ENCODE results near the gene MISP. TPM values are rescaled to one million over a fixed set of nuclear protein-coding genes. Genes with fewer than 3 reads are reported as not detected.

The MISP gene
- polyA plus RNA-seq, 12 donors, result 0.07 to 36.0 (median 0.12) TPM; not detected in 2

- no peak for DNase-seq
Measured at GRCh38 chr19:808423-808775, 57.5 kb downstream of the MISP start.

GRCh38 chr19:810077-810855, 59.4 kb downstream of the MISP start:
- no peak for DNase-seq

- DNase-seq, result no peak
Measured at GRCh38 chr19:810883-811489, 60.1 kb downstream of the MISP start.

- no peak for DNase-seq
Measured at GRCh38 chr19:811506-812048, 60.7 kb downstream of the MISP start.

- no peak for DNase-seq
Measured at GRCh38 chr19:812049-812746, 61.3 kb downstream of the MISP start.

- DNase-seq, result no peak
Measured at GRCh38 chr19:812747-813218, 61.9 kb downstream of the MISP start.

- DNase-seq, result no peak
Measured at GRCh38 chr19:813219-814151, 62.6 kb downstream of the MISP start.

Other genes with a start within 250 kb of the MISP start
- 10 to 100 TPM in 1 of 12 donors, 1 to 10 TPM in 10, not detected in 1; 2.8 to 26.4 (median 4.6) TPM for gene TPGS1, start 243.6 kb upstream of the MISP start, polyA plus RNA-seq (ENCODE audit: insufficient read length in 12 of 12)
- gene CDC34, start 219.4 kb upstream of the MISP start, polyA plus RNA-seq (ENCODE audit: insufficient read length in 12 of 12), result 100 to 1,000 TPM in 1 of 12 donors, 10 to 100 TPM in 10, not detected in 1; 48.4 to 140 (median 61.1) TPM
- under 1 TPM in 7 of 12 donors, not detected in 5; 0.20 to 0.72 (median 0.26) TPM for gene GZMM, start 207.1 kb upstream of the MISP start, polyA plus RNA-seq (ENCODE audit: insufficient read length in 12 of 12)
- 100 to 1,000 TPM in 11 of 12 donors, not detected in 1; 109 to 224 (median 171) TPM for gene BSG, start 178.5 kb upstream of the MISP start, polyA plus RNA-seq (ENCODE audit: insufficient read length in 12 of 12)
- under 1 TPM in 10 of 12 donors, not detected in 2; 0.13 to 0.61 (median 0.31) TPM for gene HCN2, start 161.2 kb upstream of the MISP start, polyA plus RNA-seq (ENCODE audit: insufficient read length in 12 of 12)
- gene POLRMT, start 117.6 kb upstream of the MISP start, polyA plus RNA-seq (ENCODE audit: insufficient read length in 12 of 12), result 10 to 100 TPM in 11 of 12 donors, not detected in 1; 23.7 to 58.0 (median 29.2) TPM
- under 1 TPM in 4 of 12 donors, not detected in 8; 0.09 to 0.21 (median 0.16) TPM for gene FGF22, start 111.2 kb upstream of the MISP start, polyA plus RNA-seq (ENCODE audit: insufficient read length in 12 of 12)
- gene RNF126, start 87.9 kb upstream of the MISP start, polyA plus RNA-seq (ENCODE audit: insufficient read length in 12 of 12), result 10 to 100 TPM in 11 of 12 donors, not detected in 1; 17.8 to 52.8 (median 19.0) TPM
- 10 to 100 TPM in 11 of 12 donors, not detected in 1; 11.0 to 25.9 (median 12.2) TPM for gene FSTL3, start 74.7 kb upstream of the MISP start, polyA plus RNA-seq (ENCODE audit: insufficient read length in 12 of 12)
- 1 to 10 TPM in 1 of 12 donors, under 1 TPM in 5, not detected in 6; 0.15 to 1.2 (median 0.19) TPM for gene PRSS57, start 55.7 kb upstream of the MISP start, polyA plus RNA-seq (ENCODE audit: insufficient read length in 12 of 12)
- gene PALM, start 42.2 kb upstream of the MISP start, polyA plus RNA-seq (ENCODE audit: insufficient read length in 12 of 12), result 10 to 100 TPM in 11 of 12 donors, not detected in 1; 17.2 to 80.5 (median 33.1) TPM
- gene PTBP1, start 46.3 kb downstream of the MISP start, polyA plus RNA-seq (ENCODE audit: insufficient read length in 12 of 12), result 100 to 1,000 TPM in 11 of 12 donors, not detected in 1; 116 to 245 (median 136) TPM
- gene PLPPR3, start 70.8 kb downstream of the MISP start, polyA plus RNA-seq (ENCODE audit: insufficient read length in 12 of 12), result 1 to 10 TPM in 3 of 12 donors, under 1 TPM in 7, not detected in 2; 0.12 to 2.7 (median 0.46) TPM
- gene AZU1, start 76.7 kb downstream of the MISP start, polyA plus RNA-seq (ENCODE audit: insufficient read length in 12 of 12), result 1 to 10 TPM in 5 of 12 donors, under 1 TPM in 5, not detected in 2; 0.42 to 8.7 (median 0.90) TPM
- 10 to 100 TPM in 1 of 12 donors, 1 to 10 TPM in 7, under 1 TPM in 2, not detected in 2; 0.66 to 12.0 (median 1.3) TPM for gene PRTN3, start 89.9 kb downstream of the MISP start, polyA plus RNA-seq (ENCODE audit: insufficient read length in 12 of 12)
- gene ELANE, start 101.2 kb downstream of the MISP start, polyA plus RNA-seq (ENCODE audit: insufficient read length in 12 of 12), result 1 to 10 TPM in 2 of 12 donors, under 1 TPM in 5, not detected in 5; 0.21 to 1.2 (median 0.33) TPM
- 10 to 100 TPM in 1 of 12 donors, 1 to 10 TPM in 9, under 1 TPM in 1, not detected in 1; 0.98 to 20.8 (median 1.6) TPM for gene CFD, start 108.6 kb downstream of the MISP start, polyA plus RNA-seq (ENCODE audit: insufficient read length in 12 of 12)
- gene MED16, start 142.1 kb downstream of the MISP start, polyA plus RNA-seq (ENCODE audit: insufficient read length in 12 of 12), result 1,000 to 10,000 TPM in 1 of 12 donors, 10 to 100 TPM in 11; 26.2 to 1,072 (median 32.9) TPM
- not detected for gene RNU6-9, start 142.4 kb downstream of the MISP start, polyA plus RNA-seq (ENCODE audit: insufficient read length in 12 of 12)
- gene R3HDM4, start 162.1 kb downstream of the MISP start, polyA plus RNA-seq (ENCODE audit: insufficient read length in 12 of 12), result 10 to 100 TPM in 11 of 12 donors, not detected in 1; 21.0 to 60.9 (median 27.3) TPM
- not detected for gene KISS1R, start 166.2 kb downstream of the MISP start, polyA plus RNA-seq (ENCODE audit: insufficient read length in 12 of 12)
- 100 to 1,000 TPM in 1 of 12 donors, 10 to 100 TPM in 6, 1 to 10 TPM in 5; 7.5 to 100 (median 10.3) TPM for gene ARID3A, start 174.9 kb downstream of the MISP start, polyA plus RNA-seq (ENCODE audit: insufficient read length in 12 of 12)
- 10 to 100 TPM in 11 of 12 donors, not detected in 1; 18.9 to 38.0 (median 20.3) TPM for gene WDR18, start 233.2 kb downstream of the MISP start, polyA plus RNA-seq (ENCODE audit: insufficient read length in 12 of 12)
- under 1 TPM in 10 of 12 donors, not detected in 2; 0.05 to 0.25 (median 0.14) TPM for gene GRIN3B, start 249.3 kb downstream of the MISP start, polyA plus RNA-seq (ENCODE audit: insufficient read length in 12 of 12)